ENCODE measurements around the gene SUGCT. TPM values are rescaled to one million over a fixed set of nuclear protein-coding genes. Genes with fewer than 3 reads are reported as not detected.

The SUGCT gene
- total and polyA plus RNA-seq, 2 of the 13 experiments (the other 11 are each of a cell fraction or from before 2014, with no cell fraction given) = 10.1 to 22.2 TPM

GRCh38 chr7:40655426-40655825 lies 520.6 kb downstream of the SUGCT start:
- no peaks in the 10 kb centered on the region for H4K20me1 ChIP-seq (ENCODE audit: insufficient read depth, low read length)
- intact Hi-C loops (cut with micrococcal nuclease; ENCODE audit: unreplicated experiment) (no loop called here), in situ Hi-C loops (cut with HindIII; ENCODE audit: extremely low pct_ligation_motif_present, low pct_unique_long_range_greater_than_20kb) (no loop called here)
- TF ChIP-seq KAT7 (CRISPR knock-in tag; IDR thresholded peaks at IDR 0.05; ENCODE audit: borderline replicate concordance) = no peak
- no peak for TF ChIP-seq PPARG (CRISPR knock-in tag; conservative IDR thresholded peaks at IDR 0.05)
- TF ChIP-seq ZBTB34 (CRISPR knock-in tag; IDR thresholded peaks at IDR 0.05) = no peak
- TF ChIP-seq ZNF687 (CRISPR knock-in tag; IDR thresholded peaks at IDR 0.05) = no peak
- no peak for TF ChIP-seq NFRKB (IDR thresholded peaks at IDR 0.05)
- TF ChIP-seq ZNF781 (CRISPR knock-in tag; IDR thresholded peaks at IDR 0.05; ENCODE audit: borderline replicate concordance, not compliant biosample characterization) = no peak
- no peak for TF ChIP-seq JUND (CRISPR knock-in tag; IDR thresholded peaks at IDR 0.05)
- TF ChIP-seq EED (CRISPR knock-in tag; IDR thresholded peaks at IDR 0.05) = no peak
- FAIRE-seq (no peak), ATAC-seq (no peak), DNase-seq (ENCODE audit: low spot score) (no peak)
- no peak overlapping the region for H3K27ac ChIP-seq (ENCODE audit: extremely low read length, insufficient read depth, low read length)
- H3K4me1 ChIP-seq (ENCODE audit: insufficient read depth, low read length) = no peaks in the 10 kb centered on the region
- H3K9ac ChIP-seq (ENCODE audit: insufficient read depth, low read depth, low read length) = no peak overlapping the region
- ChIA-PET CTCF (ENCODE audit: low intra/inter-chr PET ratio, low total read pairs) (no interaction called here), POLR2A (no interaction called here)
- H3K36me3 ChIP-seq (replicated peaks in 1 of 2; ENCODE audit: control insufficient read depth in 1 of 2, insufficient read depth in 2 of 2, low read length in 2 of 2) = no peaks in the 10 kb centered on the region
- no peaks in the 10 kb centered on the region for H3K79me2 ChIP-seq (ENCODE audit: insufficient read depth, low read length)
- no peak overlapping the region for H3K4me2 ChIP-seq (ENCODE audit: low read depth, low read length)
- no peaks in the 10 kb centered on the region for H3K27me3 ChIP-seq (ENCODE audit: control insufficient read depth in 1 of 2, insufficient read depth in 2 of 2, low read length in 2 of 2)
- H3K4me3 ChIP-seq (replicated peaks in 1 of 3; ENCODE audit: insufficient read depth in 1 of 3, low read depth in 2 of 3, low read length in 3 of 3) = no peak overlapping the region
- H2AFZ ChIP-seq (ENCODE audit: low read length) = no peak overlapping the region
- WGBS (ENCODE audit: low lambda C conversion rate) = 100% methylated on average over 1 of the region's 1 CpG
- no TSS peak for BruUV-seq (replicated peaks)
- H3K9me3 ChIP-seq (ENCODE audit: low read length) = no peaks in the 10 kb centered on the region
